Astrocyte of the spinal cord (primary cell): Measurements from ENCODE around the gene COL1A1.

Source experiments
- DNase-seq: peaks from one replicate; pipeline ENCODE4 v3.0.0; 2011; ENCODE audit warnings: low read depth, low spot score
- H3K4me3 ChIP-seq: 2 replicates; pipeline ENCODE4 v1.5.1; 2011; ENCODE audit warnings: low read depth, mild to moderate bottlenecking, low read length, moderate library complexity
- CTCF ChIP-seq: IDR thresholded peaks from 2 replicates; pipeline ENCODE4 v1.5.1; 2012; ENCODE audit warnings: low read depth, mild to moderate bottlenecking, low read length, inconsistent platforms
- in situ Hi-C: cut with HindIII; loops from 2 replicates; pipeline ENCODE4 v1.10.0; 2017; ENCODE audit warnings: low sequenced_read_pairs

The COL1A1 gene

GRCh38 chr17:50177476-50177875 lies 24.0 kb downstream of the COL1A1 start:
- H3K4me3 ChIP-seq: no peak overlapping the region
- in situ Hi-C loops: no loop called here
- DNase-seq: no peak
- no peak for TF ChIP-seq CTCF

- H3K4me3 ChIP-seq: no peak overlapping the region
- in situ Hi-C loops: no loop called here
- TF ChIP-seq CTCF: peak; percentile 7
- DNase-seq: no peak
These were observed 24.7 kb downstream of the COL1A1 start for GRCh38 chr17:50176559-50177357.

- in situ Hi-C loops: no loop called here
- no peak for DNase-seq
- TF ChIP-seq CTCF: no peak
- no peak overlapping the region for H3K4me3 ChIP-seq
These were observed 26.2 kb downstream of the COL1A1 start for GRCh38 chr17:50175035-50175807.

- in situ Hi-C loops: no loop called here
- TF ChIP-seq CTCF: no peak
- DNase-seq: no peak
- H3K4me3 ChIP-seq: no peak overlapping the region
These were observed 27.0 kb downstream of the COL1A1 start for GRCh38 chr17:50174444-50174843.

- no peak overlapping the region for H3K4me3 ChIP-seq
- TF ChIP-seq CTCF: no peak
- in situ Hi-C loops: no loop called here
- DNase-seq: peak; percentile 93
These were observed 28.0 kb downstream of the COL1A1 start for GRCh38 chr17:50173335-50173941.

- TF ChIP-seq CTCF: no peak
- no peak for DNase-seq
- H3K4me3 ChIP-seq: no peak overlapping the region
- in situ Hi-C loops: no loop called here
These were observed 28.5 kb downstream of the COL1A1 start for GRCh38 chr17:50172936-50173334.
